ENCODE results near the gene ERICH6. TPM values are rescaled to one million over a fixed set of nuclear protein-coding genes. Genes with fewer than 3 reads are reported as not detected.

Gene ERICH6
- total RNA-seq, 1 donor from 2014 or later, result not detected

- peaks cover 0 to 6% of the 10 kb centered on the region in 2 donors for H3K36me3 ChIP-seq
- no peaks in the 10 kb centered on the region for H3K27me3 ChIP-seq
- TF ChIP-seq, protein P1, sequence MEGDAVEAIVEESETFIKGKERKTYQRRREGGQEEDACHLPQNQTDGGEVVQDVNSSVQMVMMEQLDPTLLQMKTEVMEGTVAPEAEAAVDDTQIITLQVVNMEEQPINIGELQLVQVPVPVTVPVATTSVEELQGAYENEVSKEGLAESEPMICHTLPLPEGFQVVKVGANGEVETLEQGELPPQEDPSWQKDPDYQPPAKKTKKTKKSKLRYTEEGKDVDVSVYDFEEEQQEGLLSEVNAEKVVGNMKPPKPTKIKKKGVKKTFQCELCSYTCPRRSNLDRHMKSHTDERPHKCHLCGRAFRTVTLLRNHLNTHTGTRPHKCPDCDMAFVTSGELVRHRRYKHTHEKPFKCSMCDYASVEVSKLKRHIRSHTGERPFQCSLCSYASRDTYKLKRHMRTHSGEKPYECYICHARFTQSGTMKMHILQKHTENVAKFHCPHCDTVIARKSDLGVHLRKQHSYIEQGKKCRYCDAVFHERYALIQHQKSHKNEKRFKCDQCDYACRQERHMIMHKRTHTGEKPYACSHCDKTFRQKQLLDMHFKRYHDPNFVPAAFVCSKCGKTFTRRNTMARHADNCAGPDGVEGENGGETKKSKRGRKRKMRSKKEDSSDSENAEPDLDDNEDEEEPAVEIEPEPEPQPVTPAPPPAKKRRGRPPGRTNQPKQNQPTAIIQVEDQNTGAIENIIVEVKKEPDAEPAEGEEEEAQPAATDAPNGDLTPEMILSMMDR (IDR thresholded peaks at IDR 0.05), result no peak
- intact Hi-C loops (cut with DNase I), result no loop called here
- H3K4me3 ChIP-seq, result no peak overlapping the region
- no peaks in the 10 kb centered on the region for H3K9me3 ChIP-seq
- no peak for DNase-seq (ENCODE audit: low spot score in 2 of 2)
- no peak overlapping the region for H3K27ac ChIP-seq
- H3K4me1 ChIP-seq, result peaks cover 0 to 12% of the 10 kb centered on the region in 2 donors
Observed at GRCh38 chr3:150620002-150620689, 83.6 kb downstream of the ERICH6 start.

- Histone ChIP-seq H3K27me3 (no peaks in the 10 kb centered on the region), H3K4me1 (peaks cover 0 to 5% of the 10 kb centered on the region in 2 donors), H3K4me3 (no peak overlapping the region), H3K9me3 (no peaks in the 10 kb centered on the region), H3K27ac (no peak overlapping the region), H3K36me3 (peaks cover 3 to 14% of the 10 kb centered on the region in 2 donors)
- DNase-seq (ENCODE audit: low spot score in 2 of 2), result no peak
- intact Hi-C loops (cut with DNase I), result no loop called here
- TF ChIP-seq, protein P1 (IDR thresholded peaks at IDR 0.05), result no peak
Observed at GRCh38 chr3:150613709-150614480, 89.8 kb downstream of the ERICH6 start.

- no peak for DNase-seq (ENCODE audit: low spot score in 2 of 2)
- intact Hi-C loops (cut with DNase I), result no loop called here
- H3K36me3 ChIP-seq, result peaks cover 3 to 8% of the 10 kb centered on the region in 2 donors
- H3K4me1 ChIP-seq, result peaks cover 0 to 5% of the 10 kb centered on the region in 2 donors
- no peak overlapping the region for H3K4me3 ChIP-seq
- no peak overlapping the region for H3K27ac ChIP-seq
- no peaks in the 10 kb centered on the region for H3K27me3 ChIP-seq
- H3K9me3 ChIP-seq, result no peaks in the 10 kb centered on the region
- TF ChIP-seq, protein P1 (IDR thresholded peaks at IDR 0.05), result no peak
Observed at GRCh38 chr3:150613034-150613433, 90.7 kb downstream of the ERICH6 start.

GRCh38 chr3:150612494-150612893 is 91.2 kb downstream of the ERICH6 start:
- intact Hi-C loops (cut with DNase I), result no loop called here
- H3K4me1 ChIP-seq, result peaks cover 0 to 5% of the 10 kb centered on the region in 2 donors
- H3K36me3 ChIP-seq, result peaks cover 3 to 10% of the 10 kb centered on the region in 2 donors
- H3K9me3 ChIP-seq, result no peaks in the 10 kb centered on the region
- TF ChIP-seq, protein P1 (IDR thresholded peaks at IDR 0.05), result no peak
- no peak overlapping the region for H3K4me3 ChIP-seq
- no peaks in the 10 kb centered on the region for H3K27me3 ChIP-seq
- H3K27ac ChIP-seq, result no peak overlapping the region
- no peak for DNase-seq (ENCODE audit: low spot score in 2 of 2)

DNA sequence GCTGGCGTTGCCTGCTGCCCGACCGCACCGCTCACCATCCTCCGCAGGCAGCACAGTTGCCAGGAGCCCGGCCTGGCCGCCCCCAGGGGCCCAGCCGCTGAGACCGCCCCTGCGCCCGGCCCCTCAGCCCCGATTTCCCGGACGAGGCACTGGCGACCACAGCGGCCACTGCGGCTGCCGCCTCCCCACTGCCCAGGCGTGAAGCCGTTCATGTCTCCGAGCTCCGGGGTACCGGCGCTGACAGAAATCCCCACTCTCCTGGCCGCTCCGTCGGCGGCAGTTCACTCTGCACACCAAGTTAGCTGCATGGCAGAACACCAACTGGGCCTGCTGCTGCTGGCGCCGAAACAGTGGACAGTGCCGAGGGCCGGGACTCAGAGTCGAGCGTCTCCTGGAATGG is 92.1 kb downstream of the ERICH6 start:
- Histone ChIP-seq H3K4me3 (no peak overlapping the region), H3K4me1 (peaks cover 0 to 5% of the 10 kb centered on the region in 2 donors), H3K9me3 (no peaks in the 10 kb centered on the region), H3K27me3 (no peaks in the 10 kb centered on the region), H3K36me3 (peaks cover 3 to 10% of the 10 kb centered on the region in 2 donors), H3K27ac (no peak overlapping the region)
- intact Hi-C loops (cut with DNase I), result no loop called here
- DNase-seq (ENCODE audit: low spot score in 2 of 2), result no peak
- TF ChIP-seq, protein P1 (IDR thresholded peaks at IDR 0.05), result no peak
